Measurements from ENCODE around the gene CASTOR1. TPM values are rescaled to one million over a fixed set of nuclear protein-coding genes. Genes with fewer than 3 reads are reported as not detected.
A peak's percentile ranks its signal among the peaks of the same experiment; 100 is the strongest.

Gene CASTOR1
- total RNA-seq, 1 experiment from 2014 or later: 10.6 TPM

DNA sequence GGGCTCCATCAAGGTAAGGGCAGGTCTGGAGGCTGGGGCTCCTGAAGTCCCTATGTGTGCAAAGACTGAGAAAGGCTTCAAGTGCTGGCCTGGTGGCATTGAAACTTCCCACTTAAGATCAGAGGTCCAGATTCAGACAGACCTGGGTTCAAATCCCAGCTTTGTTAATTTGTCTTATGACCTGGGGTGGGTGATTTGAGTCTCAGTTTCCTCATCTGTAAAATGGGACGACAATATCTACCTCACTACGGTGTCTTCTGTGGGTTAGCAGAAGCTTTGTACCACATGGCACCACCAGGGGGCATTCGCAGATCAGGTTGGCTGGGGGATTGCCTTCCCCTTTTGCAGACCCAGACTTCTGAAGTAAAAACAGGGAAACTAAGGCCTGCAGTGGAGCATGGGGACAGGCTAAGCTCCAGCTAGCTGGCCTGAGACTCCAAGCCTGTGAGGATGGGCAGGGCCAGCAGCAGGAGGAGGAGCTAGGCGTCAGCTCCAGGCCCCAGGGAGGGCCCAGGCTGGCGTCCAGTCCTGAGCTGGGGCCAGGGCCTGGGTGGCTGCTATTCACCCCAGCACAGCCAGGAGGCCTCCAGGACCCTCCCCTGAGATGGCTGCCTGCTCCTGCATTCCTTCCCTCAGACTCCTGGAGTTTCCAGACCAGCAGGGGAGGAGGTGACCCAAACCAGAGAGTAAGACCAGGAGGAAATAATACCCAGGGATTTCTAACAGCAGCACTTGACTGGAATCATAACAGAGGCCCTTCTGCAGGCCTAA, 1.5 kb downstream of the CASTOR1 start:
- Histone ChIP-seq H3K4me1 (replicated peaks; ENCODE audit: insufficient read depth) (peaks cover 32% of the 10 kb centered on the region), H3K4me3 (peak overlapping the region; percentile 87; the same call in 1 of the 2 replicates), H4K20me1 (ENCODE audit: insufficient read depth) (no peaks in the 10 kb centered on the region), H3K9me3 (ENCODE audit: insufficient read depth, low read depth) (no peaks in the 10 kb centered on the region), H3F3A (ENCODE audit: insufficient read depth, low read depth) (peaks cover 40% of the 10 kb centered on the region), H3K27ac (no peak overlapping the region), H3K9me2 (ENCODE audit: insufficient read depth) (no peaks in the 10 kb centered on the region), H3K4me2 (peak overlapping the region; percentile 94), H3K27me3 (ENCODE audit: insufficient read depth, low read depth) (no peaks in the 10 kb centered on the region), H2AFZ (no peak overlapping the region), H3K36me3 (ENCODE audit: low read depth) (no peaks in the 10 kb centered on the region), H3K79me2 (ENCODE audit: low read depth) (no peaks in the 10 kb centered on the region)
- CTCF ChIA-PET: interaction anchor here (0.5 to 2.6 kb wide), 27 partner anchors 10 to 355 kb away, joined by 3 to 31 read pairs (median 4); partner anchors contain the start of genes CCDC157, RNF215, SEC14L2 and SF3A1
- POLR2A ChIA-PET (ENCODE audit: unreplicated experiment): interaction anchor here (0.5 to 1.0 kb wide), 10 partner anchors 13 to 805 kb away, joined by 3 to 19 read pairs (median 4); partner anchors contain the start of genes CCDC157, RNF215, SF3A1 and TBC1D10A
- no TSS peak for BruUV-seq (replicated peaks)
- TF ChIP-seq EZH2 (IDR thresholded peaks at IDR 0.05; ENCODE audit: low read depth): no peak
- TF ChIP-seq, protein P1, sequence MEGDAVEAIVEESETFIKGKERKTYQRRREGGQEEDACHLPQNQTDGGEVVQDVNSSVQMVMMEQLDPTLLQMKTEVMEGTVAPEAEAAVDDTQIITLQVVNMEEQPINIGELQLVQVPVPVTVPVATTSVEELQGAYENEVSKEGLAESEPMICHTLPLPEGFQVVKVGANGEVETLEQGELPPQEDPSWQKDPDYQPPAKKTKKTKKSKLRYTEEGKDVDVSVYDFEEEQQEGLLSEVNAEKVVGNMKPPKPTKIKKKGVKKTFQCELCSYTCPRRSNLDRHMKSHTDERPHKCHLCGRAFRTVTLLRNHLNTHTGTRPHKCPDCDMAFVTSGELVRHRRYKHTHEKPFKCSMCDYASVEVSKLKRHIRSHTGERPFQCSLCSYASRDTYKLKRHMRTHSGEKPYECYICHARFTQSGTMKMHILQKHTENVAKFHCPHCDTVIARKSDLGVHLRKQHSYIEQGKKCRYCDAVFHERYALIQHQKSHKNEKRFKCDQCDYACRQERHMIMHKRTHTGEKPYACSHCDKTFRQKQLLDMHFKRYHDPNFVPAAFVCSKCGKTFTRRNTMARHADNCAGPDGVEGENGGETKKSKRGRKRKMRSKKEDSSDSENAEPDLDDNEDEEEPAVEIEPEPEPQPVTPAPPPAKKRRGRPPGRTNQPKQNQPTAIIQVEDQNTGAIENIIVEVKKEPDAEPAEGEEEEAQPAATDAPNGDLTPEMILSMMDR (conservative IDR thresholded peaks at IDR 0.05): peak; percentile 88
- DNase-seq: peak; percentile 87 to 88
- intact Hi-C loops (cut with micrococcal nuclease; ENCODE audit: unreplicated experiment): loop anchor here (1.0 to 2.0 kb wide), 5 partner anchors 32 to 197 kb away; partner anchors contain the start of genes CCDC157, RNF215 and SF3A1

DNA sequence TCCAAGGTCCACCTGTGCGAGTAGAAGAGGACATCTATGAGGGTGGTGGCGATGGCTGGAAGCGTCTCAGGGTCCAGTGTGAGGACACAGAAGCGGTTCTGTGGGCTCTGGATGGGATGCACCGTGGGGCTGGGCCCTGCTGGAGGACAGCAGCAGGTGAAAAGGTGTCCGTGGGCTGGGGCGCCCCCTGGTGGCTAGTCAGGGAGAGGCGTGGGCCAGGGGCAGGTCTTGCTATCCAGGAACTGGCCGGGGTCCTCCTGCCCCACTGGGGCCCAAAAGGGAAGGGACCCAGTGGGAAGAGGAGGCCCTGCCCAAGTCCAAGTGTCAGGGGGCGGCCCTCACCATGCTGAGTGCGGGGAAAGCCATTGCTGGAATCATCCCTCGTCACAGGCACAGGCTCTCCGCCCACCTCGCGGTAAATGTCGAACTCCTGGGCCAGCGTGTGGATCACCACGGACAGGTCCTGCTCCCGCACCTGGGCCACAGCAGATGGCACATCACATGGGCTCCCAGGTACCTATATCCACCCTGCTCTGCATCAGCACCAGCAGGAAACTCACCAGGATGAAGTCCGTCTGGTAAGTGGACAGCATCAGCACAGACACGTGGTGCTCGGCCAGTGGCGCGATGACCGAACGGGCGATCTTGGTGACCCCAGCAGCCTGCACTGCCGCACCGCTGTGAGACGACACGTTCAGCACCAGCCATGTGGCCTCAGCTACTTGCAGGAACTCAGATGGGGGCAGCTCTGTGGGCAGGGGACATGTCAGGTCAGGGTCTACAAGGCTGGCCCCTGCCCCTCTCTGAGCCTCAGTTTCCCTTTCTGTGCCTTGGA, 2.3 kb downstream of the CASTOR1 start:
- peaks cover 39% of the 10 kb centered on the region for H3F3A ChIP-seq (ENCODE audit: insufficient read depth, low read depth)
- CTCF ChIA-PET: interaction anchor here (0.6 to 2.6 kb wide), 16 partner anchors 10 to 354 kb away, joined by 3 to 31 read pairs (median 4); partner anchors contain the start of genes RNF215 and TBC1D10A
- DNase-seq: peak; percentile 53 to 80
- intact Hi-C loops (cut with micrococcal nuclease; ENCODE audit: unreplicated experiment): loop anchor here (1.0 kb wide), 1 partner anchor 31 kb away; no protein-coding TSS in a partner anchor
- no peaks in the 10 kb centered on the region for H4K20me1 ChIP-seq (ENCODE audit: insufficient read depth)
- H3K4me2 ChIP-seq: no peak overlapping the region
- no peak overlapping the region for H2AFZ ChIP-seq
- no peak for TF ChIP-seq EZH2 (IDR thresholded peaks at IDR 0.05; ENCODE audit: low read depth)
- TF ChIP-seq, protein P1 (conservative IDR thresholded peaks at IDR 0.05): peak; percentile 97
- H3K27me3 ChIP-seq (ENCODE audit: insufficient read depth, low read depth): no peaks in the 10 kb centered on the region
- peaks cover 31% of the 10 kb centered on the region for H3K4me1 ChIP-seq (replicated peaks; ENCODE audit: insufficient read depth)
- POLR2A ChIA-PET (ENCODE audit: unreplicated experiment): interaction anchor here (0.6 to 1.0 kb wide), 4 partner anchors 40 to 806 kb away, joined by 3 to 19 read pairs (median 4); partner anchors contain the start of genes CCDC157, SF3A1 and TBC1D10A
- no peaks in the 10 kb centered on the region for H3K79me2 ChIP-seq (ENCODE audit: low read depth)
- no peaks in the 10 kb centered on the region for H3K36me3 ChIP-seq (ENCODE audit: low read depth)
- no peaks in the 10 kb centered on the region for H3K9me2 ChIP-seq (ENCODE audit: insufficient read depth)
- no peak overlapping the region for H3K4me3 ChIP-seq
- no peak overlapping the region for H3K27ac ChIP-seq
- no TSS peak for BruUV-seq (replicated peaks)
- H3K9me3 ChIP-seq (ENCODE audit: insufficient read depth, low read depth): no peaks in the 10 kb centered on the region

DNA sequence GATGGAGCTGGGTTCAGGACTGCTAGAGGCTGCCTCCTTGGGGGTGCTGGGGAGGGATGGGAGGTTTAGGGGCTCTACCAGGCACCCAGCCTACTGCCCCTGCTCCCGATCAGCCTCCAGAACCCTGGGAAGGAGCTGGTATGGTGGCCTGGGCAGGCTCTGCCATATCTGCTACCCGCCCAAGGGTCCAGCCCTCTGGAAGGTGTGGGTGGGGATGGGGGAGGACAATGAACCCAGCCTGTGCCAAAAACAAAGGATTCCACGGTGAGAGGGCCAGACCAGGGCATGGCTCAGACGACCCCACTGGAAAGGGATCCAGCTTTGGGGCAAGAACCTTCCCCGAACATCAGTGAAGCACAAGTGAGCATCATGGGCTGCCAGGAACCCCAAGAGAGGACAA, 3.0 kb downstream of the CASTOR1 start:
- no peaks in the 10 kb centered on the region for H3K36me3 ChIP-seq (ENCODE audit: low read depth)
- ChIA-PET CTCF (interaction anchor here (0.6 to 1.3 kb wide), 4 partner anchors 23 to 306 kb away, joined by 3 to 8 read pairs (median 4); no protein-coding TSS in a partner anchor), POLR2A (ENCODE audit: unreplicated experiment) (no interaction called here)
- intact Hi-C loops (cut with micrococcal nuclease; ENCODE audit: unreplicated experiment): no loop called here
- H4K20me1 ChIP-seq (ENCODE audit: insufficient read depth): no peaks in the 10 kb centered on the region
- H3F3A ChIP-seq (ENCODE audit: insufficient read depth, low read depth): peaks cover 32% of the 10 kb centered on the region
- no peak overlapping the region for H3K27ac ChIP-seq
- no TSS peak for BruUV-seq (replicated peaks)
- no peak overlapping the region for H3K4me3 ChIP-seq
- H3K9me2 ChIP-seq (ENCODE audit: insufficient read depth): no peaks in the 10 kb centered on the region
- no peak for DNase-seq
- peaks cover 24% of the 10 kb centered on the region for H3K4me1 ChIP-seq (replicated peaks; ENCODE audit: insufficient read depth)
- H3K27me3 ChIP-seq (ENCODE audit: insufficient read depth, low read depth): no peaks in the 10 kb centered on the region
- no peak overlapping the region for H2AFZ ChIP-seq
- no peak for TF ChIP-seq EZH2 (IDR thresholded peaks at IDR 0.05; ENCODE audit: low read depth)
- TF ChIP-seq, protein P1 (conservative IDR thresholded peaks at IDR 0.05): no peak
- H3K79me2 ChIP-seq (ENCODE audit: low read depth): no peaks in the 10 kb centered on the region
- no peaks in the 10 kb centered on the region for H3K9me3 ChIP-seq (ENCODE audit: insufficient read depth, low read depth)
- H3K4me2 ChIP-seq: no peak overlapping the region

Data from PC-9 (cell line).